ENCODE measurements around the gene FUBP3.

- no peak for TF ChIP-seq CTCF (IDR thresholded peaks at IDR 0.05)
- no peak for TF ChIP-seq POLR2A (IDR thresholded peaks at IDR 0.05)
These were observed 72.4 kb downstream of the FUBP3 start for GRCh38 chr9:130651752-130652151.
